Measurements from ENCODE around the gene FXYD4. TPM values are rescaled to one million over a fixed set of nuclear protein-coding genes. Genes with fewer than 3 reads are reported as not detected.

The FXYD4 gene
- total RNA-seq, 4 donors from 2014 or later: not detected

- Histone ChIP-seq H3K27me3 (no peaks in the 10 kb centered on the region), H3K4me3 (peak overlapping the region in 2 of 4 donors; percentile 87 to 92), H3K9me3 (no peaks in the 10 kb centered on the region), H3K27ac (peak overlapping the region in 3 of 4 donors; percentile 26 to 100 (median 100)), H3K36me3 (peaks cover 0 to 45% (median 0%) of the 10 kb centered on the region in 3 donors), H3K4me1 (peaks cover 0 to 57% (median 19%) of the 10 kb centered on the region in 4 donors)
- TF ChIP-seq CTCF (IDR thresholded peaks at IDR 0.05): no peak
- DNase-seq: no peak
These were observed 23.4 kb downstream of the FXYD4 start for GRCh38 chr10:43394868-43395267.

GRCh38 chr10:43395571-43396060, 24.2 kb downstream of the FXYD4 start:
- peaks cover 0 to 38% (median 0%) of the 10 kb centered on the region in 3 donors for H3K36me3 ChIP-seq
- H3K4me1 ChIP-seq: peaks cover 0 to 61% (median 21%) of the 10 kb centered on the region in 4 donors
- TF ChIP-seq POLR2A (IDR thresholded peaks at IDR 0.05): no peak
- no peak for TF ChIP-seq CTCF (IDR thresholded peaks at IDR 0.05)
- H3K27me3 ChIP-seq: no peaks in the 10 kb centered on the region
- no peaks in the 10 kb centered on the region for H3K9me3 ChIP-seq
- peak overlapping the region; percentile 98 to 100 (median 100) for H3K27ac ChIP-seq
- DNase-seq: peak; percentile 41 to 74 (median 67)
- H3K4me3 ChIP-seq: peak overlapping the region; percentile 87 to 93 (median 92)

- H3K27ac ChIP-seq: peak overlapping the region; percentile 98 to 100 (median 100)
- peak; percentile 70 to 82 for TF ChIP-seq POLR2A (IDR thresholded peaks at IDR 0.05)
- peak in 1 of 6 experiments; percentile 1 for TF ChIP-seq CTCF (IDR thresholded peaks at IDR 0.05)
- peak; percentile 69 to 90 (median 89) for DNase-seq
- H3K36me3 ChIP-seq: peaks cover 0 to 31% (median 0%) of the 10 kb centered on the region in 3 donors
- peak overlapping the region; percentile 87 to 93 (median 92) for H3K4me3 ChIP-seq
- H3K4me1 ChIP-seq: peaks cover 0 to 60% (median 21%) of the 10 kb centered on the region in 4 donors
- no peaks in the 10 kb centered on the region for H3K9me3 ChIP-seq
- no peaks in the 10 kb centered on the region for H3K27me3 ChIP-seq
These were observed 24.9 kb downstream of the FXYD4 start for GRCh38 chr10:43396061-43396927.

GRCh38 chr10:43396928-43397624, 25.6 kb downstream of the FXYD4 start:
- Histone ChIP-seq H3K4me3 (peak overlapping the region; percentile 87 to 93 (median 92)), H3K36me3 (peaks cover 0 to 23% (median 0%) of the 10 kb centered on the region in 3 donors), H3K27ac (peak overlapping the region; percentile 98 to 100 (median 100)), H3K4me1 (peaks cover 0 to 58% (median 22%) of the 10 kb centered on the region in 4 donors), H3K27me3 (no peaks in the 10 kb centered on the region), H3K9me3 (no peaks in the 10 kb centered on the region)
- TF ChIP-seq CTCF (IDR thresholded peaks at IDR 0.05): peak in 1 of 6 experiments; percentile 5
- peak; percentile 87 to 88 for TF ChIP-seq POLR2A (IDR thresholded peaks at IDR 0.05)
- DNase-seq: peak; percentile 92 to 97 (median 96)

- no peak for DNase-seq
- TF ChIP-seq CTCF (IDR thresholded peaks at IDR 0.05) (no peak), POLR2A (IDR thresholded peaks at IDR 0.05) (no peak)
- peak overlapping the region in 2 of 4 donors; percentile 87 to 92 for H3K4me3 ChIP-seq
- H3K4me1 ChIP-seq: peaks cover 3 to 73% (median 31%) of the 10 kb centered on the region in 4 donors
- H3K27ac ChIP-seq: peak overlapping the region; percentile 98 to 100 (median 100)
- peaks cover 0 to 5% (median 0%) of the 10 kb centered on the region in 3 donors for H3K36me3 ChIP-seq
- no peaks in the 10 kb centered on the region for H3K27me3 ChIP-seq
- H3K9me3 ChIP-seq: no peaks in the 10 kb centered on the region
These were observed 27.5 kb downstream of the FXYD4 start for GRCh38 chr10:43398939-43399319.
